ENCODE results near the gene CARNS1.

DNA sequence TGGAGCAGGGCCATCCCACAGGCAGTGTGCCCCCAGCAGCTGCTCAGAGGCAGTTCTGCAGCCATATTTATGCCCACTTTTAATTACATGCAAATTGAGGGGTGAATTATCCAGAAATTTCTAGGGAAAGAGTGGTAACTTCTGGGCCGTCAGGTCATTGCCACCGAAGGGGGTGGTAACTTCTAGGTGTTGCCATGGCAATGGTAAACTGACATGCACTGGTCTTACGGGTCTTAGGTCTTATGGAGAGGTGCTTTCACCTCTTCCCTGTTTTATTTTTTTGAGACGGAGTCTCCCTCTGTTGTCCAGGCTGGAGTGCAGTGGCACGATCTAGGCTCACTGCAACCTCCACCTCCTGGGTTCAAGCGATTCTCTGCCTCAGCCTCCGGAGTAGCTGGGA, 57.4 kb downstream of the CARNS1 start:
- TF ChIP-seq POLR2AphosphoS5 (IDR thresholded peaks at IDR 0.05; ENCODE audit: low read depth) = no peak
- TF ChIP-seq, protein P1, sequence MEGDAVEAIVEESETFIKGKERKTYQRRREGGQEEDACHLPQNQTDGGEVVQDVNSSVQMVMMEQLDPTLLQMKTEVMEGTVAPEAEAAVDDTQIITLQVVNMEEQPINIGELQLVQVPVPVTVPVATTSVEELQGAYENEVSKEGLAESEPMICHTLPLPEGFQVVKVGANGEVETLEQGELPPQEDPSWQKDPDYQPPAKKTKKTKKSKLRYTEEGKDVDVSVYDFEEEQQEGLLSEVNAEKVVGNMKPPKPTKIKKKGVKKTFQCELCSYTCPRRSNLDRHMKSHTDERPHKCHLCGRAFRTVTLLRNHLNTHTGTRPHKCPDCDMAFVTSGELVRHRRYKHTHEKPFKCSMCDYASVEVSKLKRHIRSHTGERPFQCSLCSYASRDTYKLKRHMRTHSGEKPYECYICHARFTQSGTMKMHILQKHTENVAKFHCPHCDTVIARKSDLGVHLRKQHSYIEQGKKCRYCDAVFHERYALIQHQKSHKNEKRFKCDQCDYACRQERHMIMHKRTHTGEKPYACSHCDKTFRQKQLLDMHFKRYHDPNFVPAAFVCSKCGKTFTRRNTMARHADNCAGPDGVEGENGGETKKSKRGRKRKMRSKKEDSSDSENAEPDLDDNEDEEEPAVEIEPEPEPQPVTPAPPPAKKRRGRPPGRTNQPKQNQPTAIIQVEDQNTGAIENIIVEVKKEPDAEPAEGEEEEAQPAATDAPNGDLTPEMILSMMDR (IDR thresholded peaks at IDR 0.05; ENCODE audit: insufficient read depth, low read length) = no peak
- no peak for TF ChIP-seq GABPA (IDR thresholded peaks at IDR 0.05; ENCODE audit: low read depth)

Data from HL-60 (cell line).